CD14-positive monocyte (primary cell): ENCODE data around the gene CTNNA3. TPM values are rescaled to one million over a fixed set of nuclear protein-coding genes. Genes with fewer than 3 reads are reported as not detected.

Experiments used
- DNase-seq, 3 donors: peaks; one replicate each; pipeline ENCODE4 v3.0.0-alpha.2; 2011 to 2022
- H2AFZ ChIP-seq: 2 replicates; pipeline ENCODE4 v1.6.0; 2012; ENCODE audit warnings: mild to moderate bottlenecking, low read depth, low read length, inconsistent platforms; ENCODE audit not compliant: insufficient read depth, poor library complexity, severe bottlenecking
- H3K27ac ChIP-seq, 2 donors: 1 replicate in 1 of 2; 2 replicates in 1 of 2; pipeline ENCODE4 v1.5.1; 2012 to 2013; ENCODE audit warnings: low read length in 2 of 2, control low read depth in 1 of 2, inconsistent platforms in 1 of 2, low read depth in 1 of 2, mild to moderate bottlenecking in 1 of 2
- H3K27me3 ChIP-seq, 2 donors: one replicate each; pipeline versions ENCODE4 v1.6.0 to v1.6.1; 2011 to 2013; ENCODE audit warnings: low read length in 2 of 2; ENCODE audit not compliant: control insufficient read depth in 2 of 2, insufficient read depth in 2 of 2
- H3K36me3 ChIP-seq, 2 donors: replicated peaks in 1 of 2; 1 replicate in 1 of 2; 2 replicates in 1 of 2; pipeline versions ENCODE4 v1.5.1 to v1.6.1; 2012 to 2013; ENCODE audit warnings: low read length in 2 of 2, control low read depth in 1 of 2, inconsistent platforms in 1 of 2, mild to moderate bottlenecking in 1 of 2; ENCODE audit not compliant: insufficient read depth in 2 of 2, control insufficient read depth in 1 of 2
- H3K4me1 ChIP-seq, 2 donors: 1 replicate in 1 of 2; 2 replicates in 1 of 2; pipeline versions ENCODE4 v1.5.1 to v1.6.1; 2012 to 2013; ENCODE audit warnings: low read length in 2 of 2, control low read depth in 1 of 2, inconsistent platforms in 1 of 2, mild to moderate bottlenecking in 1 of 2, moderate library complexity in 1 of 2; ENCODE audit not compliant: insufficient read depth in 2 of 2, control insufficient read depth in 1 of 2
- H3K4me2 ChIP-seq: replicated peaks from 2 replicates; pipeline ENCODE3; 2012; ENCODE audit warnings: low read length, moderate library complexity, mild to moderate bottlenecking; ENCODE audit not compliant: poor library complexity, severe bottlenecking; ENCODE audit errors: extremely low read depth
- H3K4me3 ChIP-seq, 3 experiments: fragments of 200-600 bp in 1 of 3; sonication (generic) in 1 of 3; replicated peaks in 1 of 3; 1 replicate in 2 of 3; 2 replicates in 1 of 3; pipeline ENCODE4 v1.5.1; 2011 to 2013; ENCODE audit warnings: low read length in 3 of 3, mild to moderate bottlenecking in 3 of 3, control low read depth in 2 of 3, low read depth in 2 of 3, inconsistent platforms in 1 of 3, moderate library complexity in 1 of 3
- H3K79me2 ChIP-seq: 2 replicates; pipeline ENCODE4 v1.6.0; 2012; ENCODE audit warnings: mild to moderate bottlenecking, control low read depth, inconsistent platforms, low read length, moderate library complexity; ENCODE audit not compliant: insufficient read depth
- H3K9ac ChIP-seq: 2 replicates; pipeline ENCODE4 v1.6.0; 2017; ENCODE audit warnings: low read length, mild to moderate bottlenecking; ENCODE audit not compliant: insufficient read depth, poor library complexity, severe bottlenecking
- H3K9me3 ChIP-seq, 2 donors: replicated peaks in 1 of 2; 1 replicate in 1 of 2; 2 replicates in 1 of 2; pipeline versions ENCODE4 v1.5.1 to v1.6.1; 2012 to 2013; ENCODE audit warnings: low read length in 2 of 2, control low read depth in 1 of 2; ENCODE audit not compliant: control insufficient read depth in 1 of 2, insufficient read depth in 1 of 2
- H4K20me1 ChIP-seq: 2 replicates; pipeline ENCODE4 v1.6.0; 2012; ENCODE audit warnings: mild to moderate bottlenecking, low read length, control low read depth, moderate library complexity; ENCODE audit not compliant: insufficient read depth
- H3K27ac Mint-ChIP-seq, 7 donors: one replicate each; pipeline ENCODE4 v1.8.0; 2020; ENCODE audit warnings: mild to moderate bottlenecking in 7 of 7, mixed read lengths in 7 of 7, moderate library complexity in 6 of 7, inconsistent platforms in 2 of 7
- H3K27me3 Mint-ChIP-seq, 3 donors: one replicate each; pipeline ENCODE4 v1.8.0; 2021 to 2022; ENCODE audit warnings: low read depth in 3 of 3, mild to moderate bottlenecking in 3 of 3, mixed read lengths in 3 of 3, moderate library complexity in 3 of 3, inconsistent platforms in 1 of 3
- H3K36me3 Mint-ChIP-seq, 2 donors: one replicate each; pipeline ENCODE4 v1.8.0; 2020; ENCODE audit warnings: mixed read lengths in 2 of 2, inconsistent platforms in 1 of 2, mild to moderate bottlenecking in 1 of 2
- H3K4me1 Mint-ChIP-seq: one replicate; pipeline ENCODE4 v1.8.0; 2020; ENCODE audit warnings: mild to moderate bottlenecking, mixed read lengths
- H3K4me3 Mint-ChIP-seq, 2 donors: one replicate each; pipeline ENCODE4 v1.8.0; 2020; ENCODE audit warnings: mild to moderate bottlenecking in 2 of 2, mixed read lengths in 2 of 2, moderate library complexity in 1 of 2
- H3K9me3 Mint-ChIP-seq, 7 donors: one replicate each; pipeline ENCODE4 v1.8.0; 2020 to 2022; ENCODE audit warnings: mixed read lengths in 7 of 7, mild to moderate bottlenecking in 6 of 7, moderate library complexity in 6 of 7, inconsistent platforms in 2 of 7
- CTCF ChIP-seq: fragments of 200-600 bp; IDR thresholded peaks from one replicate; pipeline ENCODE4 v1.8.0; 2022; ENCODE audit warnings: antibody characterized with exemption, mild to moderate bottlenecking
- WGBS: methylation state at CpG from one replicate; pipeline ENCODE4 v1.1.5; 2013; ENCODE audit warnings: missing lambda C conversion rate; ENCODE audit not compliant: insufficient coverage; 5-methylcytosine and 5-hydroxymethylcytosine counted together
- intact Hi-C, 2 donors: fragments of 100-400 bp; cut with micrococcal nuclease; formaldehyde crosslinking; loops; one replicate each; pipeline versions ENCODE4 v1.15.0 to v1.15.1; 2023
- polyA plus RNA-seq, 3 donors: library from polyadenylated mRNA; depleted of rRNA in 1 of 3; unstranded in 2 of 3; stranded (reverse) in 1 of 3; fragments of 300-500 nt in 2 of 3; fragments of >200 nt in 1 of 3; fragmentation: Illumina TruSeq in 2 of 3; gene quantifications; 1 replicate in 2 of 3; 2 replicates in 1 of 3; pipeline ENCODE4 v1.2.3, GENCODE V29; 2012 to 2021

The CTNNA3 gene
- polyA plus RNA-seq, 3 donors = not detected

DNA sequence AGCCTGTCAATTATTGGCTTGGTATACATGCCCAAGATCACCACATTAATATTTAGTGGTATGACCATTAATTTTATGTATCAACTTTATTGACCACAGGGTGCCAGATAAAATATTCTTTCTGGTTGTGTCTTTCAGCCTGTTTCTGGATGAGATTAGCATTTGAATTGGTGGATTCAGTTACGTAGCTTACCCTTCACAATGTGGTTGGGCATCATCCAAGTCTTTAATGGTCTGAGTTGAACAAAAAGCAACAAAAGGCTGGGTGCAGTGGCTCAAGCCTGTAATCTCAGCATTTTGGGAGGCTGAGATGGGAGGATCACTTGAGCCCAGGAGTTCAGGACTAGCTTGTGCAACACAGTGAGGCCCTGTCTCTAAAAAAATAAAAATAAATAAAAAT, 1472.3 kb downstream of the CTNNA3 start:
- H3K9ac ChIP-seq = no peak overlapping the region
- WGBS = 100% methylated on average over 1 of the region's 1 CpG
- H3K27me3 Mint-ChIP-seq = peaks cover 0 to 2% (median 0%) of the 10 kb centered on the region in 3 donors

GRCh38 chr10:66222462-66223046, 1473.4 kb downstream of the CTNNA3 start:
- H3K36me3 ChIP-seq = no peaks in the 10 kb centered on the region
- TF ChIP-seq CTCF = no peak
- H2AFZ ChIP-seq = no peak overlapping the region
- H3K27ac ChIP-seq = no peak overlapping the region
- H3K4me1 ChIP-seq = no peaks in the 10 kb centered on the region
- peaks cover 0 to 8% (median 3%) of the 10 kb centered on the region in 7 donors for H3K9me3 Mint-ChIP-seq
- H3K9ac ChIP-seq = no peak overlapping the region
- H3K27me3 Mint-ChIP-seq = peaks cover 0 to 2% (median 0%) of the 10 kb centered on the region in 3 donors
- DNase-seq = no peak
- H3K4me3 Mint-ChIP-seq = no peak overlapping the region
- no peaks in the 10 kb centered on the region for H3K9me3 ChIP-seq
- no peaks in the 10 kb centered on the region for H4K20me1 ChIP-seq
- intact Hi-C loops = no loop called here
- H3K79me2 ChIP-seq = no peaks in the 10 kb centered on the region
- no peaks in the 10 kb centered on the region for H3K36me3 Mint-ChIP-seq
- H3K27ac Mint-ChIP-seq = no peak overlapping the region
- 94% methylated on average over 1 of the region's 3 CpGs for WGBS
- no peaks in the 10 kb centered on the region for H3K27me3 ChIP-seq
- no peak overlapping the region for H3K4me2 ChIP-seq
- H3K4me3 ChIP-seq = no peak overlapping the region
- no peaks in the 10 kb centered on the region for H3K4me1 Mint-ChIP-seq

More for the DNA sequence above, 1472.3 kb downstream of the CTNNA3 start:
- no peak overlapping the region for H3K4me2 ChIP-seq
- no peak overlapping the region for H3K4me3 ChIP-seq
- H3K27me3 ChIP-seq = no peaks in the 10 kb centered on the region
- intact Hi-C loops = no loop called here
- DNase-seq = no peak
- no peaks in the 10 kb centered on the region for H3K79me2 ChIP-seq
- Mint-ChIP-seq H3K27ac (no peak overlapping the region), H3K36me3 (no peaks in the 10 kb centered on the region), H3K9me3 (peaks cover 0 to 8% (median 2%) of the 10 kb centered on the region in 7 donors), H3K4me3 (no peak overlapping the region), H3K4me1 (no peaks in the 10 kb centered on the region)
- TF ChIP-seq CTCF = no peak
- no peaks in the 10 kb centered on the region for H3K36me3 ChIP-seq
- H3K9me3 ChIP-seq = no peaks in the 10 kb centered on the region
- no peaks in the 10 kb centered on the region for H3K4me1 ChIP-seq
- H4K20me1 ChIP-seq = no peaks in the 10 kb centered on the region
- no peak overlapping the region for H3K27ac ChIP-seq
- no peak overlapping the region for H2AFZ ChIP-seq
